ENCODE data around the gene PDE7B.

- no peak for TF ChIP-seq CTCF (optimal IDR thresholded peaks at IDR 0.05 in 1 of 3, IDR thresholded peaks at IDR 0.05 in 1 of 3, conservative IDR thresholded peaks at IDR 0.05 in 1 of 3; ENCODE audit: extremely low read depth in 1 of 3, insufficient read depth in 2 of 3, low read length in 3 of 3)
- no peak for TF ChIP-seq EZH2 (IDR thresholded peaks at IDR 0.05; ENCODE audit: low read length)
Measured at GRCh38 chr6:136137008-136137692, 285.6 kb downstream of the PDE7B start.
